GM23248 (cell line): ENCODE results near the gene PTPRK. TPM values are rescaled to one million over a fixed set of nuclear protein-coding genes. Genes with fewer than 3 reads are reported as not detected.

ENCODE experiments used
- DNase-seq: peaks from one replicate; pipeline ENCODE4 v3.0.0-alpha.2; 2015
- H2AFZ ChIP-seq: fragments of 200-600 bp; sonication (generic); 2 replicates; pipeline ENCODE4 v1.6.1; 2016; ENCODE audit warnings: antibody characterized with exemption
- H3F3A ChIP-seq: fragments of 200-600 bp; sonication (generic); 2 replicates; pipeline ENCODE4 v1.6.1; 2016; ENCODE audit warnings: mild to moderate bottlenecking, antibody characterized with exemption, mixed run types; ENCODE audit not compliant: insufficient read depth
- H3K27ac ChIP-seq: fragments of 200-600 bp; sonication (generic); 2 replicates; pipeline ENCODE4 v1.5.1; 2016; ENCODE audit warnings: mild to moderate bottlenecking
- H3K27me3 ChIP-seq: fragments of 200-600 bp; sonication (generic); replicated peaks from 2 replicates; pipeline ENCODE4 v1.6.1; 2016; ENCODE audit warnings: mild to moderate bottlenecking; ENCODE audit not compliant: insufficient read depth
- H3K36me3 ChIP-seq: fragments of 200-600 bp; sonication (generic); 2 replicates; pipeline ENCODE4 v1.6.1; 2016; ENCODE audit warnings: low read depth, mild to moderate bottlenecking
- H3K4me1 ChIP-seq: fragments of 200-600 bp; sonication (generic); 2 replicates; pipeline ENCODE4 v1.6.1; 2016; ENCODE audit warnings: mild to moderate bottlenecking; ENCODE audit not compliant: insufficient read depth
- H3K4me2 ChIP-seq: fragments of 200-600 bp; sonication (generic); one replicate; pipeline ENCODE4 v1.6.1; 2016; ENCODE audit warnings: mild to moderate bottlenecking; ENCODE audit not compliant: unreplicated experiment
- H3K4me3 ChIP-seq: fragments of 200-600 bp; sonication (generic); 2 replicates; pipeline ENCODE4 v1.5.1; 2016; ENCODE audit warnings: mild to moderate bottlenecking
- H3K79me2 ChIP-seq: fragments of 200-600 bp; sonication (generic); 2 replicates; pipeline ENCODE4 v1.6.1; 2016; ENCODE audit warnings: mild to moderate bottlenecking; ENCODE audit not compliant: insufficient read depth
- H3K9ac ChIP-seq: fragments of 200-600 bp; sonication (generic); 2 replicates; pipeline ENCODE4 v1.6.1; 2016; ENCODE audit warnings: mild to moderate bottlenecking
- H3K9me2 ChIP-seq: fragments of 200-600 bp; sonication (generic); 2 replicates; pipeline ENCODE4 v1.6.1; 2016; ENCODE audit warnings: mixed run types, mild to moderate bottlenecking, moderate library complexity; ENCODE audit not compliant: insufficient read depth
- H3K9me3 ChIP-seq: fragments of 200-600 bp; sonication (generic); one replicate; pipeline ENCODE4 v1.6.1; 2017; ENCODE audit warnings: low read depth
- H4K20me1 ChIP-seq: fragments of 200-600 bp; sonication (generic); 2 replicates; pipeline ENCODE4 v1.6.0; 2016; ENCODE audit not compliant: insufficient read depth
- EZH2 ChIP-seq: fragments of 200-600 bp; sonication (generic); IDR thresholded peaks from 2 replicates; pipeline ENCODE4 v1.6.1; 2018; ENCODE audit warnings: antibody characterized with exemption, mild to moderate bottlenecking; ENCODE audit not compliant: insufficient read depth, poor library complexity, severe bottlenecking
- EZH2phosphoT487 ChIP-seq: fragments of 200-600 bp; sonication (generic); IDR thresholded peaks from 2 replicates; pipeline ENCODE4 v1.6.1; 2018; ENCODE audit warnings: antibody characterized with exemption, moderate library complexity, mild to moderate bottlenecking, low read depth; ENCODE audit not compliant: insufficient read depth
- WGBS, 2 experiments: methylation state at CpG; one replicate each; pipeline ENCODE4 v1.1.6; 2015 to 2017; ENCODE audit warnings: low lambda C conversion rate in 2 of 2, low coverage in 1 of 2; ENCODE audit errors: missing lambda C conversion rate in 2 of 2; 5-methylcytosine and 5-hydroxymethylcytosine counted together
- in situ Hi-C: fragments of 300-500 bp; cut with MboI; formaldehyde crosslinking; loops from 2 replicates; pipeline ENCODE4 v1.15.0; 2020
- polyA plus RNA-seq: library from polyadenylated mRNA; unstranded; fragments of >200 nt; fragmentation: Nextera tagmentation; extraction: Ambion mirVana; gene quantifications from 2 replicates; pipeline ENCODE4 v1.2.1, GENCODE V29; 2016
- total RNA-seq: library from RNA; depleted of rRNA; stranded (reverse); fragments of >200 nt; shearing (Covaris generic); gene quantifications from 2 replicates; pipeline ENCODE4 v1.2.3, GENCODE V29; 2014

The PTPRK gene
- total and polyA plus RNA-seq, 2 experiments from 2014 or later, result 22.3 to 34.5 TPM

DNA sequence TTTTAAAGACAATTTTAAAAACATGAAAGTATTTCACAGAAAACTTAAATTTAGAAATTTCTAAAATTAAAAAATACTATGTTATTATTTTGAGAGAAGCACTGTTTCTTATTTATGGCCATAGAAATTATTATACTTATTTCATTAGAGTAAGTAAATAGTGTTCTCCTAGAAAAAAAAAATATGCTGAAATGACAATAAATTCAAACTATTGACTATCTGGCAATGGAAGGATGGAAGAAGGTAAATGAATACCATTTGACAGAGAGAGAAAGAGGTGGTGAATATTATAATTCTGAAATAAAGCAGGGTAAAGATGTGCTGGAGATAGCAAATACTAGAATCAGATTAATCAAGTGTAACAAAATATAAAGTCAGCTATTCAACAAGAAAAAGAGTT is 294.8 kb downstream of the PTPRK start:
- no peaks in the 10 kb centered on the region for H3K27me3 ChIP-seq
- DNase-seq, result no peak
- no peak overlapping the region for H3K4me3 ChIP-seq
- no peaks in the 10 kb centered on the region for H3F3A ChIP-seq
- TF ChIP-seq EZH2 (no peak), EZH2phosphoT487 (no peak)
- H3K9me2 ChIP-seq, result no peaks in the 10 kb centered on the region
- no peak overlapping the region for H3K4me2 ChIP-seq
- H3K27ac ChIP-seq, result no peak overlapping the region
- H4K20me1 ChIP-seq, result no peaks in the 10 kb centered on the region
- H3K9me3 ChIP-seq, result no peaks in the 10 kb centered on the region
- H3K79me2 ChIP-seq, result no peaks in the 10 kb centered on the region
- H3K36me3 ChIP-seq, result no peaks in the 10 kb centered on the region
- no peaks in the 10 kb centered on the region for H3K4me1 ChIP-seq
- in situ Hi-C loops, result no loop called here
- H2AFZ ChIP-seq, result no peak overlapping the region
- no peak overlapping the region for H3K9ac ChIP-seq

DNA sequence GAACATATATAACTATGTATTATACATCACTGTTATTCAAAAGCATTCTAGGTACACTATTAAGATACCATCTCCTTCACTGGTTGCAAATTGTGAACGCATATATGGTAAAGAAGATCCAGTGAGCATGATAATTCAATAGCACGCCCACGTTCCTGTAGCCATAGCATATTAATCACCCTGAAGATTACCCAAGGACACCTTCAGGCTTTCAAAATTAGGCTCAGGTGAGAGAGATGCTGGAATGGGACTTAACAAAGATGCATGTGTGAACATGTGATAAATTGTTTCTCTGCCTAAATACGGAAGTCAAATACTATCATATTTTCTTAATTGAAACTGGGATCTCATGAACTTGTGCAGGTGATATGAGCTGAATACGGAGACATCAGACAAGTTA is 303.5 kb downstream of the PTPRK start:
- H3K79me2 ChIP-seq, result no peaks in the 10 kb centered on the region
- in situ Hi-C loops, result no loop called here
- no peak overlapping the region for H3K4me2 ChIP-seq
- H4K20me1 ChIP-seq, result no peaks in the 10 kb centered on the region
- 0 out of 2 replicates have a peak, but pooled peaks cover 6% of the 10 kb centered on the region for H3K36me3 ChIP-seq
- H2AFZ ChIP-seq, result no peak overlapping the region
- no peak overlapping the region for H3K4me3 ChIP-seq
- no peak overlapping the region for H3K27ac ChIP-seq
- no peak overlapping the region for H3K9ac ChIP-seq
- DNase-seq, result no peak
- H3K4me1 ChIP-seq, result no peaks in the 10 kb centered on the region
- no peaks in the 10 kb centered on the region for H3F3A ChIP-seq
- 92 to 99% methylated on average over 5 of the region's 5 CpGs for WGBS, 2 experiments
- no peaks in the 10 kb centered on the region for H3K9me2 ChIP-seq
- TF ChIP-seq EZH2 (no peak), EZH2phosphoT487 (no peak)
- H3K27me3 ChIP-seq, result no peaks in the 10 kb centered on the region
- H3K9me3 ChIP-seq, result no peaks in the 10 kb centered on the region

DNA sequence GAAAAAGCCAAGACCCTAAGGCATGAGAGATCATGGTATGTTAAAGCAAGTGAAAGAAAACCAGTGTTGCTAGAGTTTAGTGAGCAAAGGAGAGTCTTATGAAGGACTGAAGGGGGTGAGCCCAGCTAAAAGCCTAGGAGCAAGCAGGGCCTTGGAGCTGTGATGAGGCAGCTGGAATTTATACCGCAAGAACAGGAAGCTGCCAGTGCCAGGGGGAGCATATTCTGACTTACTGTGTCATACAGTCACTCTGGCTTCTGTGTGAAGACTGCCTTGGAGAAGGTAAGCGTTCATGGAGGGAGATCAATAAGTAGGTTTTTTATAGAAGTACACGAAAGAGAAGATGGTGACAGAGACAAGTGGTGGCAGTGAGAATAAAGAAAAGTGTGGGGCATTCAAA is 310.6 kb downstream of the PTPRK start:
- no peak for TF ChIP-seq EZH2
- TF ChIP-seq EZH2phosphoT487, result no peak
- Histone ChIP-seq H3K79me2 (no peaks in the 10 kb centered on the region), H3K27me3 (no peaks in the 10 kb centered on the region), H3K9me3 (no peaks in the 10 kb centered on the region), H3K27ac (no peak overlapping the region), H3K4me2 (no peak overlapping the region), H3F3A (peaks cover 13% of the 10 kb centered on the region), H2AFZ (no peak overlapping the region), H3K4me1 (peaks cover 34% of the 10 kb centered on the region), H3K9ac (no peak overlapping the region), H3K36me3 (no peaks in the 10 kb centered on the region), H3K9me2 (no peaks in the 10 kb centered on the region), H4K20me1 (no peaks in the 10 kb centered on the region), H3K4me3 (no peak overlapping the region)
- in situ Hi-C loops, result no loop called here
- 92 to 95% methylated on average over 3 of the region's 3 CpGs for WGBS, 2 experiments
- DNase-seq, result peak; percentile 46

DNA sequence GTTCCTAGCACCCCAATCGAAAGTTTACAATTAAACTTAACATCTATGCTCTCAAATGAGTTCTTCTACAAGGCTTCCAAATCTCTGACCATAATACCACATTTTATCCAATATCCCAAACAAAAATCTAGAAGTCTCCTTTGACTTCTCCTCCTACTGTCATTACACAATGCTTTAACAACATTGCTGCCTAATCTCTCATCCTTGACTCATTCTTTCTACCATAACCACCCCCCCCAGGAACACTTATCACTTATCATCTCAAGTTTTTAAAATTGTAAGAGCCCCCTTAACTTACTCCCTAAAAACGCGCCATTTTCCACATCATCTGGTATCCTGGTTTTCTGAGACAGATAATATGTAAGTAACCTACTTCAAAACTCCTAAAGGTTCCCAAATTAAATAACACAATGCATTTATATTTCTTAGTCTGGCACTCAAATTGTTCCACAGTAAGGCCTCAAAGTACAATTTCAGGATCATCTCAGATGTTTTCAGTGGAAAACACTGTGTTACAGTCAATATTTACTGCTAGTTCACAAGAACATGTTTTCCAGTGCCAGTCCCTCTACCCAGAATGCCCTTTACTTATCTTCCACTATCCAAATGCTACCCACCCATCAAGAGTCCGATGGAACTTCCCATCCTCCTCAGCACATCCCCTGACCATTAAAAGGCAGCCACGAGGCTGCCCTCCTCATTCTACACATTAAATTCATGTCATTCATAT is 311.4 kb downstream of the PTPRK start:
- H3K4me2 ChIP-seq, result peak overlapping the region; percentile 55
- H3K4me3 ChIP-seq, result peak overlapping the region; percentile 30
- peaks cover 40% of the 10 kb centered on the region for H3K4me1 ChIP-seq
- no peaks in the 10 kb centered on the region for H3K9me2 ChIP-seq
- no peak overlapping the region for H3K9ac ChIP-seq
- peak overlapping the region; percentile 50 for H3K27ac ChIP-seq
- H3K79me2 ChIP-seq, result no peaks in the 10 kb centered on the region
- H3F3A ChIP-seq, result peaks cover 13% of the 10 kb centered on the region
- no peak for TF ChIP-seq EZH2phosphoT487
- TF ChIP-seq EZH2, result no peak
- H3K36me3 ChIP-seq, result no peaks in the 10 kb centered on the region
- 92 to 98% methylated on average over 5 of the region's 5 CpGs for WGBS, 2 experiments
- no peaks in the 10 kb centered on the region for H3K27me3 ChIP-seq
- in situ Hi-C loops, result no loop called here
- no peak overlapping the region for H2AFZ ChIP-seq
- DNase-seq, result peak; percentile 75
- H4K20me1 ChIP-seq, result no peaks in the 10 kb centered on the region
- no peaks in the 10 kb centered on the region for H3K9me3 ChIP-seq

GRCh38 chr6:128208078-128208477 is 312.3 kb downstream of the PTPRK start:
- H3K36me3 ChIP-seq, result no peaks in the 10 kb centered on the region
- H2AFZ ChIP-seq, result no peak overlapping the region
- H3K4me1 ChIP-seq, result peaks cover 41% of the 10 kb centered on the region
- H3K79me2 ChIP-seq, result no peaks in the 10 kb centered on the region
- H3K9ac ChIP-seq, result no peak overlapping the region
- peak overlapping the region; percentile 30 for H3K4me3 ChIP-seq
- DNase-seq, result peak; percentile 31
- H3K4me2 ChIP-seq, result peak overlapping the region; percentile 55
- 0 out of 2 replicates have a peak overlapping the region, but pooled peaks have one; percentile 50 for H3K27ac ChIP-seq
- H3K9me3 ChIP-seq, result no peaks in the 10 kb centered on the region
- H3K27me3 ChIP-seq, result no peaks in the 10 kb centered on the region
- TF ChIP-seq EZH2phosphoT487, result no peak
- TF ChIP-seq EZH2, result no peak
- peaks cover 13% of the 10 kb centered on the region for H3F3A ChIP-seq
- in situ Hi-C loops, result no loop called here
- no peaks in the 10 kb centered on the region for H3K9me2 ChIP-seq
- H4K20me1 ChIP-seq, result no peaks in the 10 kb centered on the region
